Measurements from ENCODE around the gene NKAIN2.

The NKAIN2 gene

GRCh38 chr6:124368131-124368530 is 564.5 kb downstream of the NKAIN2 start:
- H3K4me3 ChIP-seq (ENCODE audit: low read depth, low read length), result no peak overlapping the region
- H3K36me3 ChIP-seq, result no peaks in the 10 kb centered on the region
- no peaks in the 10 kb centered on the region for H3K9me3 ChIP-seq
- DNase-seq, result no peak
- no peaks in the 10 kb centered on the region for H3K27me3 ChIP-seq
- no peak for TF ChIP-seq CTCF (IDR thresholded peaks at IDR 0.05; ENCODE audit: low read depth, low read length)
- no peaks in the 10 kb centered on the region for H3K4me1 ChIP-seq

DNA sequence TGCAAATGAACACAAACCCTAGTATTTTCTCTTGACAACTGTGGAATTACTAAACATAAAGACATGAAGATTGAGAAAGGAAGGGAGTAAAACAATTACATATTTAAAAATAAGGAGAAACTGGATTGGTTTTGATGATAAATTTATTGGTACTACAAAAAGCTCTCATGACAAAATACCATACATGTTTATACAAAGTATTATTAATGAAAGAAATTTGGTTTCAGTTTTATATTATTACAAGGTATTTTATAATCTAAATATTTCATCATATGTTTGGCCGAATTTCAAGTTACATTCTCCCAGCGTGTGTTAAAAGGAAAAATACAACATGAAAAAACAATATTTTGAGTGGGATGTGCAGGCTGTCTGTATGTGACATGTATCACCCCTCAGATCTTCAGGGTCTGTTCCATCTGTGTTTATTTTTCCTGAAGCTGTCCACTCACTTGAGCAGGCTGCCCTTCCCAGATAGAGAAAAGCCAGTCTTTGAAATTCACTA is 568.4 kb downstream of the NKAIN2 start:
- H3K4me1 ChIP-seq, result no peaks in the 10 kb centered on the region
- no peak for DNase-seq

DNA sequence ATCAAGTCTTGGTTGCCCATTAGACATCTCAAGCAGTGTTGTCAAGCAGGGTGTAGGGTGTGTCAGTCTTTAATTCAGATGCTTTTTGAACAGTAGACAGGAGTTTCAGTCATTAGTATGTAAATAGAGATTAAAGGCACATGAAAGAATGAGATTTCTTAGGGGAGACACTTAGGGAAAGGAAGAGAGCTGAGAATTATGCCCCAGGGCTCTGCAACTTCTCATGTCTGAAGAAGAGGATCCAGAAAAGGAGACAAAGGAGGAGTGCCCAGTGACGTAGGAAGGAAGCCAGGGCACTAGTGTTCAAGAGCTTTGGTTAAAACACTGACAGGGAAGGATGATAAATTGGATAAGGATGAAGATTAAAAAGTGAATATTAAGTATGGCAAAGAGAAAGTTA is 569.7 kb downstream of the NKAIN2 start:
- Histone ChIP-seq H3K9me3 (no peaks in the 10 kb centered on the region), H3K4me1 (no peaks in the 10 kb centered on the region), H3K36me3 (no peaks in the 10 kb centered on the region), H3K27me3 (no peaks in the 10 kb centered on the region), H3K4me3 (ENCODE audit: low read depth, low read length) (no peak overlapping the region)
- TF ChIP-seq CTCF (IDR thresholded peaks at IDR 0.05; ENCODE audit: low read depth, low read length), result no peak
- DNase-seq, result no peak

More for the DNA sequence above, 568.4 kb downstream of the NKAIN2 start:
- Histone ChIP-seq H3K9me3 (no peaks in the 10 kb centered on the region), H3K4me3 (ENCODE audit: low read depth, low read length) (no peak overlapping the region), H3K36me3 (no peaks in the 10 kb centered on the region), H3K27me3 (no peaks in the 10 kb centered on the region)
- TF ChIP-seq CTCF (IDR thresholded peaks at IDR 0.05; ENCODE audit: low read depth, low read length), result no peak

- Histone ChIP-seq H3K4me1 (no peaks in the 10 kb centered on the region), H3K27me3 (no peaks in the 10 kb centered on the region), H3K36me3 (no peaks in the 10 kb centered on the region), H3K4me3 (ENCODE audit: low read depth, low read length) (no peak overlapping the region), H3K9me3 (no peaks in the 10 kb centered on the region)
- no peak for DNase-seq
- no peak for TF ChIP-seq CTCF (IDR thresholded peaks at IDR 0.05; ENCODE audit: low read depth, low read length)
Measured at GRCh38 chr6:124389127-124389526, 585.5 kb downstream of the NKAIN2 start.

DNA sequence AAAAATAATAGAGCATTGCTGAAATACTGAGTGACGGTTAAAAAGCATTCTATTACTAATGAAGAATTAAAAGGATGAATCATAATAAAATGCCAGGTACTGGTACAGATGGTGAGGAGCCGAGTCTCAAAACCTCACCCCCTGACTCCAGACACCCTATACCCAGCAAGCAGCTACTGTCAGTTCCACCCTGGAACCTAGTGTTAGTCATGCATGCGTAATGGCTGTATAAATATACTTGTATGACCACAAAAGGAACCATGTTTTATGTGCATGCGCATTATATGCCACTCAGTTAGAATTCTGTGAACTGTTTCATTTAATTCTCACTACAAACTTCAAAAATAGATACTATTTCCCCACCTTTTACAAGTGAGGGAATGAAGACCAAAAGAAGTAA is 589.9 kb downstream of the NKAIN2 start:
- TF ChIP-seq CTCF (IDR thresholded peaks at IDR 0.05; ENCODE audit: low read depth, low read length), result no peak
- no peaks in the 10 kb centered on the region for H3K4me1 ChIP-seq
- no peaks in the 10 kb centered on the region for H3K9me3 ChIP-seq
- H3K36me3 ChIP-seq, result no peaks in the 10 kb centered on the region
- DNase-seq, result no peak
- no peak overlapping the region for H3K4me3 ChIP-seq (ENCODE audit: low read depth, low read length)
- no peaks in the 10 kb centered on the region for H3K27me3 ChIP-seq

DNA sequence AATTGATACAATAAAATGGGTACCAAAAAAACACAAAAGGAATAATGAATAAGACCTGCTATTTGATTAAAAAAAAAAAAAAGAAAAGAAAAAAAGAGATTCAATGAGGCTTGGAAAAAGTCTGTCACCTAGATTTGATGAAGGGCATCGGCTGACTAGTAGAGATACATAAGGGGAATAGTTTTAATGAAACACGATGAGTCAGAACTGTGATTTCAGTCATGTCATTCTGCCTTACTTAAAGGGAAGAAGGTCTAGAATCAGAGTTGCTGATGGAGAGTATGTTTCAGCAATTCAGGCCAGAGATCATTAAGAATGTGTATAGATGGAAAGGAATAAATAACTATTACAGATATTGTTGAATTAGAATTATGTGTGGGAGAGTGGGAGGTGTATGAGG is 592.7 kb downstream of the NKAIN2 start:
- H3K36me3 ChIP-seq, result no peaks in the 10 kb centered on the region
- no peak for DNase-seq
- no peak for TF ChIP-seq CTCF (IDR thresholded peaks at IDR 0.05; ENCODE audit: low read depth, low read length)

More for the DNA sequence above, 592.7 kb downstream of the NKAIN2 start:
- H3K9me3 ChIP-seq, result no peaks in the 10 kb centered on the region
- no peaks in the 10 kb centered on the region for H3K4me1 ChIP-seq
- no peaks in the 10 kb centered on the region for H3K27me3 ChIP-seq
- H3K4me3 ChIP-seq (ENCODE audit: low read depth, low read length), result no peak overlapping the region
